ENCODE measurements around the gene SYCP3.

SYCP3 gene

DNA sequence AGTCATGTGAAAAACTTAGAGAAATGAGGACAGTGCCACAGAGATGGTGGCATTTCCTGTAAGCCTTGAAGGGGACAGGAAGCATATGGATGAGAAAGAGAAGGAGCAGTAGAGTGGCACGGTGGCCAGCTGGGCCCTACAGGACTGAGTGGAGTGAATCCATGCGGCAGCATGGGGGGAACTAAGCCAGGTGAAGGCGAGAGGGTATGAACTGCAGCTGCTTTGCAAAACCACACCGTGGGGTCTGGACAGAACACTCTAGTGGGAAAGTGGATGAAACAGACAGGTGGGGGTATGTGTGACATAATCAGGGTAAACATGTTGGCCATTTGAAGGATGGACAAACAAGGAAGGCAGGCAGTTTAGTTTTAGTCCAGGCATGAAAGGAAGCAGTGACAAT is 10.4 kb upstream of the SYCP3 start:
- H3K27ac ChIP-seq (replicated peaks): no peak overlapping the region
- H3K4me3 ChIP-seq (replicated peaks; ENCODE audit: insufficient read depth, low read length): no peak overlapping the region
- H3K27me3 ChIP-seq (ENCODE audit: insufficient read depth, poor library complexity, severe bottlenecking): no peaks in the 10 kb centered on the region
- TF ChIP-seq CTCF (IDR thresholded peaks at IDR 0.05; ENCODE audit: insufficient read depth, low read length) (no peak), POLR2AphosphoS5 (IDR thresholded peaks at IDR 0.05; ENCODE audit: low read depth) (0 out of 2 replicates have a peak, but pooled peaks have one; percentile 23)
- DNase-seq (ENCODE audit: low read depth in 1 of 2, low spot score in 1 of 2): no peak

DNA sequence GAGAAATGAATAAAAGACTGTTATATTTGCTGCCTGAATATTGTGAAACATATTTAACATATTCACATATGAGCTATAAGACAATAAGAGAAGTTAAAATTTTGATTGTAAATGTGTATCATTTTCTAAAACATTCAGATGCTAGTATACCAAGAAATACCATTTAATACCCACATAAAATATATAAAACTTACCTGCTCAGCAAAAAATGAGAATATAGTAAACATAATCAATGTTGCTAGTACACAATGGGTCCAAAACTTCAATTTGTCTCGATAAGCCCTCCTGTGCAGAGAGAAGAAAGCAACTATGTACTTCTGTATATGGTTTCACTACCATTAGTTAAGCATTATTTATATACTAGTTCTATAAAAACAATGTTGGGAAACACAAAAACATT is 9.6 kb upstream of the SYCP3 start:
- TF ChIP-seq SPI1 (IDR thresholded peaks at IDR 0.05; ENCODE audit: borderline replicate concordance, low read depth) (no peak), CTCF (IDR thresholded peaks at IDR 0.05; ENCODE audit: insufficient read depth, low read length) (no peak), REST (IDR thresholded peaks at IDR 0.05; ENCODE audit: insufficient replicate concordance, low read depth) (no peak), GABPA (IDR thresholded peaks at IDR 0.05; ENCODE audit: low read depth) (no peak), POLR2AphosphoS5 (IDR thresholded peaks at IDR 0.05; ENCODE audit: low read depth) (no peak)
- H3K27me3 ChIP-seq (ENCODE audit: insufficient read depth, poor library complexity, severe bottlenecking): no peaks in the 10 kb centered on the region
- H3K4me3 ChIP-seq (replicated peaks; ENCODE audit: insufficient read depth, low read length): no peak overlapping the region
- H3K27ac ChIP-seq (replicated peaks): no peak overlapping the region
- no peak for DNase-seq (ENCODE audit: low read depth in 1 of 2, low spot score in 1 of 2)

DNA sequence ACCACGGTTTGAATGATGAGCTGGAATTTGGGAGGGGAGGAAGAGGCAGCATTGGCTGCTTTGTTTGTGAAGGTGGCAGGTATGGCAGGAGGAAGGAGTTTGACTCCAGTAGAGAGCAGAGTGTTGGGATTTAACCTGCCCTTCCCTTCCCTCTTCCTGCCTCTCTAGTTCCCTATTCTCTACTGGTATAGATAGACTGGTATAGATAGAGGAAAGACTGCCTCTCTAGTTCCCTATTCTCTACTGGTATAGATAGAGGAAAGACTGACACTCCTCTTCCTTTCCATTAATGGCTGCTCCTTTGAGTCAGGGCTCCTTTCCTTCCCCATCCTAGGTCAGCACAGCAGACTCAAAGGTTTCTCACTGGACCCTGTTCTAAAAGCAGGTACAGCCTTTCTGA is 8.4 kb upstream of the SYCP3 start:
- peak in 1 of 2 experiments; percentile 21 for DNase-seq (ENCODE audit: low read depth in 1 of 2, low spot score in 1 of 2)
- Histone ChIP-seq H3K27me3 (ENCODE audit: insufficient read depth, poor library complexity, severe bottlenecking) (no peaks in the 10 kb centered on the region), H3K4me3 (replicated peaks; ENCODE audit: insufficient read depth, low read length) (no peak overlapping the region), H3K27ac (replicated peaks) (no peak overlapping the region)
- TF ChIP-seq SPI1 (IDR thresholded peaks at IDR 0.05; ENCODE audit: borderline replicate concordance, low read depth): peak; percentile 57; the same call in 1 of the 2 replicates
- TF ChIP-seq POLR2AphosphoS5 (IDR thresholded peaks at IDR 0.05; ENCODE audit: low read depth): no peak

- TF ChIP-seq GABPA (IDR thresholded peaks at IDR 0.05; ENCODE audit: low read depth) (no peak), POLR2AphosphoS5 (IDR thresholded peaks at IDR 0.05; ENCODE audit: low read depth) (no peak), CTCF (IDR thresholded peaks at IDR 0.05; ENCODE audit: insufficient read depth, low read length) (no peak)
- no peak for DNase-seq (ENCODE audit: low read depth in 1 of 2, low spot score in 1 of 2)
- H3K27ac ChIP-seq (replicated peaks): no peak overlapping the region
These were observed 7.4 kb upstream of the SYCP3 start for GRCh38 chr12:101746661-101747060.

GRCh38 chr12:101746196-101746595 is 6.9 kb upstream of the SYCP3 start:
- H3K27ac ChIP-seq (replicated peaks): no peak overlapping the region
- no peaks in the 10 kb centered on the region for H3K27me3 ChIP-seq (ENCODE audit: insufficient read depth, poor library complexity, severe bottlenecking)
- no peak for DNase-seq (ENCODE audit: low read depth in 1 of 2, low spot score in 1 of 2)
- no peak overlapping the region for H3K4me3 ChIP-seq (replicated peaks; ENCODE audit: insufficient read depth, low read length)
- TF ChIP-seq GABPA (IDR thresholded peaks at IDR 0.05; ENCODE audit: low read depth) (no peak), CTCF (IDR thresholded peaks at IDR 0.05; ENCODE audit: insufficient read depth, low read length) (no peak), POLR2AphosphoS5 (IDR thresholded peaks at IDR 0.05; ENCODE audit: low read depth) (no peak), SPI1 (IDR thresholded peaks at IDR 0.05; ENCODE audit: borderline replicate concordance, low read depth) (no peak), REST (IDR thresholded peaks at IDR 0.05; ENCODE audit: insufficient replicate concordance, low read depth) (no peak)

More at GRCh38 chr12:101746661-101747060, 7.4 kb upstream of the SYCP3 start:
- Histone ChIP-seq H3K27me3 (ENCODE audit: insufficient read depth, poor library complexity, severe bottlenecking) (no peaks in the 10 kb centered on the region), H3K4me3 (replicated peaks; ENCODE audit: insufficient read depth, low read length) (no peak overlapping the region)

Data from HL-60 (cell line).